ENCODE results near the gene SCYL3.
"Not testable (repeated sequence)": the region's sequence is repeated elsewhere in the genome, so short reads cannot be mapped to it uniquely, and the experiment has no call there.

DNA sequence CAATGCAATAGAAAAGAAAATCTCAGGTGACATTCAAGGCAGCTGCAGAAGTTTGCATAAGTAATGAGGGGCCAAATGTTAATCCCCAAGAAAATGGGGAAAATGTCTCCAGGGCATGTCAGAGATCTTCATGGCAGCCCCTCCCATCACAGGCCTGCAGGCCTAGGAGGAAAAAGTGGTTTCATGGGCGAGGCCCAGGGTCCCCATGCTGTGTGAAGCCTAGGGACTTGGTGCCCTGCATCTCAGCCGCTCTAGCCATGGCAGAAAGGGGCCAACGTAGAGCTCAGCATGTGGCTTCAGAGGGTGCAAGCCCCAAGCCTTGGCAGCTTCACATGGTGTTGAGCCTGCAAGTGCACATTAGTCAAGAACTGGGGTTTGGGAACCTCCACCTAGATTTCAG is 21.7 kb downstream of the SCYL3 start:
- TF ChIP-seq, protein P1, sequence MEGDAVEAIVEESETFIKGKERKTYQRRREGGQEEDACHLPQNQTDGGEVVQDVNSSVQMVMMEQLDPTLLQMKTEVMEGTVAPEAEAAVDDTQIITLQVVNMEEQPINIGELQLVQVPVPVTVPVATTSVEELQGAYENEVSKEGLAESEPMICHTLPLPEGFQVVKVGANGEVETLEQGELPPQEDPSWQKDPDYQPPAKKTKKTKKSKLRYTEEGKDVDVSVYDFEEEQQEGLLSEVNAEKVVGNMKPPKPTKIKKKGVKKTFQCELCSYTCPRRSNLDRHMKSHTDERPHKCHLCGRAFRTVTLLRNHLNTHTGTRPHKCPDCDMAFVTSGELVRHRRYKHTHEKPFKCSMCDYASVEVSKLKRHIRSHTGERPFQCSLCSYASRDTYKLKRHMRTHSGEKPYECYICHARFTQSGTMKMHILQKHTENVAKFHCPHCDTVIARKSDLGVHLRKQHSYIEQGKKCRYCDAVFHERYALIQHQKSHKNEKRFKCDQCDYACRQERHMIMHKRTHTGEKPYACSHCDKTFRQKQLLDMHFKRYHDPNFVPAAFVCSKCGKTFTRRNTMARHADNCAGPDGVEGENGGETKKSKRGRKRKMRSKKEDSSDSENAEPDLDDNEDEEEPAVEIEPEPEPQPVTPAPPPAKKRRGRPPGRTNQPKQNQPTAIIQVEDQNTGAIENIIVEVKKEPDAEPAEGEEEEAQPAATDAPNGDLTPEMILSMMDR (IDR thresholded peaks at IDR 0.05; ENCODE audit: insufficient read depth, low read length, poor library complexity, severe bottlenecking): not testable (repeated sequence)
- not testable (repeated sequence) for TF ChIP-seq EZH2phosphoT487 (conservative IDR thresholded peaks at IDR 0.05; ENCODE audit: low read length)
